PFSK-1 (cell line): ENCODE measurements around the gene GPD2.

Experiments
- FOXP2 ChIP-seq: optimal IDR thresholded peaks from 2 replicates; pipeline ENCODE3; 2011; ENCODE audit warnings: borderline replicate concordance, control low read depth, inconsistent platforms; ENCODE audit not compliant: insufficient read depth; ENCODE audit errors: extremely low read length, extremely low read depth
- POLR2AphosphoS5 ChIP-seq: IDR thresholded peaks from 2 replicates; pipeline ENCODE4 v1.6.1; 2012; ENCODE audit warnings: low read depth, mild to moderate bottlenecking, control low read depth, low read length, moderate library complexity
- SIN3A ChIP-seq: IDR thresholded peaks from 2 replicates; pipeline ENCODE4 v1.6.1; 2012; ENCODE audit warnings: mild to moderate bottlenecking, low read length, moderate library complexity, borderline replicate concordance; ENCODE audit not compliant: insufficient read depth
- TAF1 ChIP-seq: IDR thresholded peaks from 2 replicates; pipeline ENCODE4 v1.6.1; 2012; ENCODE audit warnings: low read length, control low read depth, borderline replicate concordance; ENCODE audit not compliant: insufficient read depth
- TF ChIP-seq, protein P1 (sequence below), 2 experiments: IDR thresholded peaks; 2 replicates each; pipeline versions ENCODE4 v1.6.1 to v1.8.0; 2011 to 2012; ENCODE audit warnings: low read depth in 2 of 2, low read length in 2 of 2, control low read depth in 1 of 2, inconsistent platforms in 1 of 2, mild to moderate bottlenecking in 1 of 2, moderate library complexity in 1 of 2; ENCODE audit not compliant: insufficient read depth in 1 of 2

The GPD2 gene

DNA sequence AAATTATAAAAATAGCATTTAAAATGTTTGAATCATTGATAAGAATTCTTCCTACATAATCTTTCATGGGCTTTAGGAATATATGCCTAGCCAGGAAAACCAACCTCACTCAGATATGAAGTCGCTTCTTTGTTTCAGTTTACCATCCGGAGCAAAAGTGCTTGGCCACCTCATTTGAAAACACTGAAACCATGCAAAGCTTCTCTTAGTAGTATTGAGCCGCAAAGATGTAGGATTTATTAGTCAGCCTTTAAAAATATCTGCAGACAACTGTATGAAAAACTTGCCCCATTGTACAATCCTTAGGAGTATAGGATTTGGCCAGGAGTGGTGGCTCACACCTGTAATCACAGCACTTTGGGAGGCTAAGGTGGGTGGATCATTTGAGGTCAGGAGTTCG is 24.3 kb upstream of the GPD2 start:
- TF ChIP-seq POLR2AphosphoS5 (no peak), TAF1 (no peak), SIN3A (no peak), FOXP2 (no peak)
- TF ChIP-seq, protein P1, sequence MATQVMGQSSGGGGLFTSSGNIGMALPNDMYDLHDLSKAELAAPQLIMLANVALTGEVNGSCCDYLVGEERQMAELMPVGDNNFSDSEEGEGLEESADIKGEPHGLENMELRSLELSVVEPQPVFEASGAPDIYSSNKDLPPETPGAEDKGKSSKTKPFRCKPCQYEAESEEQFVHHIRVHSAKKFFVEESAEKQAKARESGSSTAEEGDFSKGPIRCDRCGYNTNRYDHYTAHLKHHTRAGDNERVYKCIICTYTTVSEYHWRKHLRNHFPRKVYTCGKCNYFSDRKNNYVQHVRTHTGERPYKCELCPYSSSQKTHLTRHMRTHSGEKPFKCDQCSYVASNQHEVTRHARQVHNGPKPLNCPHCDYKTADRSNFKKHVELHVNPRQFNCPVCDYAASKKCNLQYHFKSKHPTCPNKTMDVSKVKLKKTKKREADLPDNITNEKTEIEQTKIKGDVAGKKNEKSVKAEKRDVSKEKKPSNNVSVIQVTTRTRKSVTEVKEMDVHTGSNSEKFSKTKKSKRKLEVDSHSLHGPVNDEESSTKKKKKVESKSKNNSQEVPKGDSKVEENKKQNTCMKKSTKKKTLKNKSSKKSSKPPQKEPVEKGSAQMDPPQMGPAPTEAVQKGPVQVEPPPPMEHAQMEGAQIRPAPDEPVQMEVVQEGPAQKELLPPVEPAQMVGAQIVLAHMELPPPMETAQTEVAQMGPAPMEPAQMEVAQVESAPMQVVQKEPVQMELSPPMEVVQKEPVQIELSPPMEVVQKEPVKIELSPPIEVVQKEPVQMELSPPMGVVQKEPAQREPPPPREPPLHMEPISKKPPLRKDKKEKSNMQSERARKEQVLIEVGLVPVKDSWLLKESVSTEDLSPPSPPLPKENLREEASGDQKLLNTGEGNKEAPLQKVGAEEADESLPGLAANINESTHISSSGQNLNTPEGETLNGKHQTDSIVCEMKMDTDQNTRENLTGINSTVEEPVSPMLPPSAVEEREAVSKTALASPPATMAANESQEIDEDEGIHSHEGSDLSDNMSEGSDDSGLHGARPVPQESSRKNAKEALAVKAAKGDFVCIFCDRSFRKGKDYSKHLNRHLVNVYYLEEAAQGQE (IDR thresholded peaks at IDR 0.05; ENCODE audit: insufficient read depth in 1 of 2, low read depth in 2 of 2, low read length in 2 of 2), result no peak

DNA sequence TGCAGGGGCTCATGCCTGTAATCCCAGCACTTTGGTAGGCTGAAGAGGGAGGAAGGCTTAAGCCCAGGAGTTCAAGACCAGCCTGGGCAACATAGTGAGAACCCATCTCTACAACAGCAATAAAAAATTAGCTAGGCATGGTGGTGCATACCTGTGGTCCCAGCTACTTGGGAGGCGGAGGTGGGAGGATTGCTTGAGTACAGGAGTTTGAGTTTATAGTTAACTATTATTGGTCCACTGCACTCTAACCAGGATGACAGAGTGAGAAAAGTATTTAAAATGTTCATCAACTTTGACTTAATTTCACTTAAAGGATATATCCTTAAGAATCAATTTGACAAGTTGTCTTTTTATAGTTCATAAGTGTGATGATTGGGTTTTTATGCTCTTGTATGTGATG is 14.3 kb upstream of the GPD2 start:
- TF ChIP-seq FOXP2 (no peak), POLR2AphosphoS5 (no peak), SIN3A (no peak), TAF1 (no peak)
- TF ChIP-seq, protein P1 (IDR thresholded peaks at IDR 0.05; ENCODE audit: insufficient read depth in 1 of 2, low read depth in 2 of 2, low read length in 2 of 2), result no peak

DNA sequence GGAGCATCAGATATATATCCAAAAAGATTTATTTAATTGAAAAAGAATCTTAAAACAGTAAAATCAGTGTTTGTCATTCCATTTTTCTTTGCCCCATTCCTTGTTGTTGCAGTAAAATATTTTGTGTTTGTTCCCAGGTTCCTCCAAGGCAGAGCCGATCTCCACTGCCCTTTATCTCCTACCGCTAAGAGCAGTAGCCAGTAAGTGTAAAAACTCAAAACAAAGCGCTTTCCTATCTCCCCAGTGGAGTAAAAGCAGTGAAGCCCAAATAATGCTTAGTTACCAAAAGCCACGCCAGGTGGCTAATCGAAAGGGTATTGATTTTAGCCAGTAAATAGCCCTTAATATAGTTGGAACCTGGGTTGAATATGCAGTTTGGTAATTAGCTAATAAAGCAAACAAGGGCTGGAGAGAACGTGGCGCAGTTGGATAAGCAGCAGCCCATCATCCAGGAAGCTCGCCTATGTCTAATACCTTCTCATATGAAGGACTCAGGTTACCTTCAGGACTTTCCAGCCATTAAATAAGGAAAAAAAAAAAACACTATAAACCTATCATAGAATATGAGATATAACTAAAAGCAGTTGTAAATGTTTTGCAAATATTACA is 12.4 kb upstream of the GPD2 start:
- no peak for TF ChIP-seq POLR2AphosphoS5
- no peak for TF ChIP-seq SIN3A
- TF ChIP-seq, protein P1 (IDR thresholded peaks at IDR 0.05; ENCODE audit: insufficient read depth in 1 of 2, low read depth in 2 of 2, low read length in 2 of 2), result no peak
- TF ChIP-seq TAF1, result no peak
- no peak for TF ChIP-seq FOXP2

DNA sequence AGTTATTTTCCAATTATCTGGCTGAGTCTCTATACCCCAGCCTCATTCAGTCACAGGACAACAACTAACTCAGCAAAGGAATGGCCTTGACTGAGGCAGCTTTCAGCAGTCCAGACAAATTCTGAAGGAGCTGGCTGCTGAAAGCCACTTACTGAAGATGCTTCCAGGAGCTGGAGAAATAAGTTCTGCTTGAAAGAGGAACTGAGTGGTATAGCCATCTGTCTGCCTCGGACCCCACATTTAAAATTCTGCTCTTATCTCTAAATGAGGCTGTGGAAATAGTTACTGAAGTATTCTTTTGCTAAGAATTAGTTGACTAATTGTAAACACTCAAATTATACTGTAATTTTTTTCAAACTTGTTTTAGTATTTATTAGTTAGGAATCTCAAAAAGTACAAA is 9.1 kb upstream of the GPD2 start:
- TF ChIP-seq TAF1 (no peak), SIN3A (no peak), FOXP2 (no peak), POLR2AphosphoS5 (no peak)
- TF ChIP-seq, protein P1 (IDR thresholded peaks at IDR 0.05; ENCODE audit: insufficient read depth in 1 of 2, low read depth in 2 of 2, low read length in 2 of 2), result no peak

DNA sequence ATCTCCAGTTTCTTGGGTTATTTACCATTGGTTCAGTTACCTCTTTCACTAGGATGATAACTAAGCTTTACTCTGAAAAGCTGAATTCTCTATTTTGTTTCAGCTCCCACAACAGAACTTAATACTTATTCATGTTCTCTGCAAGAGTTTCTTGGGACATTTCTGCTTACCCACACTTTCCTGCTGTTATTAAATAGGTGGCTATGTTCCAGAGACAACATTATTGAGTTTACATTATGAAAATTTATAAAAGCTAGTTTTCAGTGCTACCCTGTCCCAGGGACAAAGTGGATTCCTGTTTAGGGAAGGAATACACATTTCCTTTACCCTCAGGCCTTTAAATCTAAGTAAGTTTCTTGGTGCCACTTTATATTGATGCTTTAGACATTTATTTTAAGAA is 7.0 kb upstream of the GPD2 start:
- TF ChIP-seq POLR2AphosphoS5 (no peak), FOXP2 (no peak), TAF1 (no peak)
- TF ChIP-seq, protein P1 (IDR thresholded peaks at IDR 0.05; ENCODE audit: insufficient read depth in 1 of 2, low read depth in 2 of 2, low read length in 2 of 2), result no peak
